ENCODE measurements around the gene TMEM178B. TPM values are rescaled to one million over a fixed set of nuclear protein-coding genes. Genes with fewer than 3 reads are reported as not detected.

Gene TMEM178B
- polyA plus RNA-seq, 2 of the 4 experiments (the other 2 are of a cell fraction): 0.88 to 0.93 TPM

GRCh38 chr7:141406347-141406746, 332.5 kb downstream of the TMEM178B start:
- POLR2A ChIA-PET: no interaction called here
- TF ChIP-seq FOSB (CRISPR knock-in tag; IDR thresholded peaks at IDR 0.05): no peak
- no peak for TF ChIP-seq USF2 (IDR thresholded peaks at IDR 0.05)
- no peak for TF ChIP-seq SREBF2 (IDR thresholded peaks at IDR 0.05)
- TF ChIP-seq PBX3 (IDR thresholded peaks at IDR 0.05): no peak
- no peak for TF ChIP-seq CBX2 (IDR thresholded peaks at IDR 0.05; ENCODE audit: borderline replicate concordance, low read depth)
- no peak for TF ChIP-seq NFE2L2 (conservative IDR thresholded peaks at IDR 0.05; ENCODE audit: low read length)
- TF ChIP-seq JUNB (IDR thresholded peaks at IDR 0.05): no peak
- no peak for TF ChIP-seq RNF2 (IDR thresholded peaks at IDR 0.05; ENCODE audit: borderline replicate concordance, low read depth)
- TF ChIP-seq CHD2 (IDR thresholded peaks at IDR 0.05; ENCODE audit: low read length, partially characterized antibody): no peak
- TF ChIP-seq, protein P1, sequence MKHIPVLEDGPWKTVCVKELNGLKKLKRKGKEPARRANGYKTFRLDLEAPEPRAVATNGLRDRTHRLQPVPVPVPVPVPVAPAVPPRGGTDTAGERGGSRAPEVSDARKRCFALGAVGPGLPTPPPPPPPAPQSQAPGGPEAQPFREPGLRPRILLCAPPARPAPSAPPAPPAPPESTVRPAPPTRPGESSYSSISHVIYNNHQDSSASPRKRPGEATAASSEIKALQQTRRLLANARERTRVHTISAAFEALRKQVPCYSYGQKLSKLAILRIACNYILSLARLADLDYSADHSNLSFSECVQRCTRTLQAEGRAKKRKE (CRISPR knock-in tag; IDR thresholded peaks at IDR 0.05; ENCODE audit: low read depth): no peak
- TF ChIP-seq HDAC2 (IDR thresholded peaks at IDR 0.05): no peak
- no peak for TF ChIP-seq KDM5A (IDR thresholded peaks at IDR 0.05)
- no peak for TF ChIP-seq JUN (IDR thresholded peaks at IDR 0.05)
- no peak for TF ChIP-seq EHF (CRISPR knock-in tag; IDR thresholded peaks at IDR 0.05)
- no peak for TF ChIP-seq ZNF302 (CRISPR knock-in tag; IDR thresholded peaks at IDR 0.05)
- TF ChIP-seq TP53 (CRISPR knock-in tag; IDR thresholded peaks at IDR 0.05): no peak
- FAIRE-seq (no peak), ATAC-seq (no peak), DNase-seq (ENCODE audit: low read depth in 1 of 2, low spot score in 1 of 2) (no peak)
- CTCF ChIA-PET: no interaction called here
- H3K9me3 ChIP-seq: no peaks in the 10 kb centered on the region
- no peaks in the 10 kb centered on the region for H3K4me1 ChIP-seq
- H3K4me2 ChIP-seq: no peak overlapping the region
- no peak overlapping the region for H3K4me3 ChIP-seq
- no peak overlapping the region for H3K27ac ChIP-seq

DNA sequence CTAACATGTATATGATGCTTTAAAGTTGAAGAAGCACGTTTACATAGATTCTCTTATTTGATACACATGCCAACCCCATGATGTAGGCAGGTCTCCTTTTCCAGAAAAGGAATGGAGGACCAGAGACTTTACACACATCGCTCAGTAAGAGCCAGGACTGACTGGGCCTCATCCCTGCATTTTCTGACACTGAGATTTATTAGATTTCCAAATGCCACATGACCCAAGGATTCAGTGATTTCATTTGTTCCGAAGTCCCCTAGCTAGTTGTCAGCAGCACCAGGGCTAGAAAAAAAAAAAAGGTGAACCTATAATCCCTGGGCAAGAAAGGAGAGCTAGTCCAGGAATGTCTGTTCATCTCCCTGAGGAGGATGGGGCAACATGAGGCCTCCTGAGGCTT, 334.0 kb downstream of the TMEM178B start:
- 22% methylated on average over 3 of the region's 3 CpGs for WGBS (ENCODE audit: missing lambda C conversion rate)
- Histone ChIP-seq H3K4me3 (no peak overlapping the region), H3K27ac (no peak overlapping the region), H3K4me1 (no peaks in the 10 kb centered on the region), H3K9me3 (no peaks in the 10 kb centered on the region), H3K4me2 (no peak overlapping the region)
- no peak for FAIRE-seq
- ChIA-PET POLR2A (no interaction called here), CTCF (no interaction called here)
- TF ChIP-seq CHD2 (IDR thresholded peaks at IDR 0.05; ENCODE audit: low read length, partially characterized antibody): no peak
- no peak for TF ChIP-seq RARB (CRISPR knock-in tag; IDR thresholded peaks at IDR 0.05)
- TF ChIP-seq RFX5 (IDR thresholded peaks at IDR 0.05): no peak
- no peak for TF ChIP-seq POLR2AphosphoS2 (conservative IDR thresholded peaks at IDR 0.05; ENCODE audit: low read length)
- TF ChIP-seq CHD4 (IDR thresholded peaks at IDR 0.05; ENCODE audit: borderline replicate concordance): no peak
- DNase-seq (ENCODE audit: low read depth in 1 of 2, low spot score in 1 of 2): no peak
- ATAC-seq: no peak

DNA sequence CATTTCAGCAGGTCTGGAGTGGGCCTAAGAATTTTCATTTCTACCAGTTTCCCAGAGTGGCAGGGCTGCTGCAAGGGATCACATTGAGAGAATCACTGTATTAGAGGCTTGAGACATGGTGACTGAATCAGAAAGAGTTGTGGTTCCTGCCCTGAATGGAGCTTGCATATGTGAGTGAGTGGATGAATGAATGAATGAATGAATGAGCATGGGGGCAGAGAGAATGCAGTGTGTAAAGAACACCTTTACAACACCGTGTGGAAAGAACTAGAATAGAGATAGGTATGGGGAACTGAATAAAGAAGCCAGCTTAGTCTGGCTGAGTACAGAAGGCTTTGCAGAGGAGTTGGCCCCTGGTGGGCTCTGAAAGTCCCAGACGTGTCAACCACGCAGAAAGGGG, 334.6 kb downstream of the TMEM178B start:
- DNase-seq (ENCODE audit: low read depth in 1 of 2, low spot score in 1 of 2) (no peak), ATAC-seq (no peak), FAIRE-seq (no peak)
- Histone ChIP-seq H3K27ac (no peak overlapping the region), H3K4me2 (no peak overlapping the region), H3K4me3 (no peak overlapping the region), H3K9me3 (no peaks in the 10 kb centered on the region), H3K4me1 (no peaks in the 10 kb centered on the region)
- 13% methylated on average over 3 of the region's 3 CpGs for WGBS (ENCODE audit: missing lambda C conversion rate)
- ChIA-PET POLR2A (no interaction called here), CTCF (interaction anchor here (0.8 kb wide), 1 partner anchor 378 kb away, joined by 3 read pairs; no protein-coding TSS in a partner anchor)
- TF ChIP-seq, protein P2, sequence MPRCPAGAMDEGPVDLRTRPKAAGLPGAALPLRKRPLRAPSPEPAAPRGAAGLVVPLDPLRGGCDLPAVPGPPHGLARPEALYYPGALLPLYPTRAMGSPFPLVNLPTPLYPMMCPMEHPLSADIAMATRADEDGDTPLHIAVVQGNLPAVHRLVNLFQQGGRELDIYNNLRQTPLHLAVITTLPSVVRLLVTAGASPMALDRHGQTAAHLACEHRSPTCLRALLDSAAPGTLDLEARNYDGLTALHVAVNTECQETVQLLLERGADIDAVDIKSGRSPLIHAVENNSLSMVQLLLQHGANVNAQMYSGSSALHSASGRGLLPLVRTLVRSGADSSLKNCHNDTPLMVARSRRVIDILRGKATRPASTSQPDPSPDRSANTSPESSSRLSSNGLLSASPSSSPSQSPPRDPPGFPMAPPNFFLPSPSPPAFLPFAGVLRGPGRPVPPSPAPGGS (IDR thresholded peaks at IDR 0.05): no peak
- TF ChIP-seq POLR2AphosphoS2 (conservative IDR thresholded peaks at IDR 0.05; ENCODE audit: low read length) (no peak), CEBPB (IDR thresholded peaks at IDR 0.05) (no peak), NR3C1 (IDR thresholded peaks at IDR 0.05) (no peak), RAD21 (conservative IDR thresholded peaks at IDR 0.05 in 1 of 2, IDR thresholded peaks at IDR 0.05 in 1 of 2) (no peak), CHD2 (IDR thresholded peaks at IDR 0.05; ENCODE audit: low read length, partially characterized antibody) (no peak), HDAC2 (IDR thresholded peaks at IDR 0.05) (no peak), E2F6 (IDR thresholded peaks at IDR 0.05; ENCODE audit: borderline replicate concordance, low read depth) (no peak), HOXB13 (CRISPR knock-in tag; IDR thresholded peaks at IDR 0.05; ENCODE audit: low read depth) (no peak), RCOR1 (IDR thresholded peaks at IDR 0.05; ENCODE audit: low read depth, low read length) (no peak), HOXB5 (CRISPR knock-in tag; IDR thresholded peaks at IDR 0.05) (no peak), PBX3 (IDR thresholded peaks at IDR 0.05) (no peak)
- TF ChIP-seq, protein P3, sequence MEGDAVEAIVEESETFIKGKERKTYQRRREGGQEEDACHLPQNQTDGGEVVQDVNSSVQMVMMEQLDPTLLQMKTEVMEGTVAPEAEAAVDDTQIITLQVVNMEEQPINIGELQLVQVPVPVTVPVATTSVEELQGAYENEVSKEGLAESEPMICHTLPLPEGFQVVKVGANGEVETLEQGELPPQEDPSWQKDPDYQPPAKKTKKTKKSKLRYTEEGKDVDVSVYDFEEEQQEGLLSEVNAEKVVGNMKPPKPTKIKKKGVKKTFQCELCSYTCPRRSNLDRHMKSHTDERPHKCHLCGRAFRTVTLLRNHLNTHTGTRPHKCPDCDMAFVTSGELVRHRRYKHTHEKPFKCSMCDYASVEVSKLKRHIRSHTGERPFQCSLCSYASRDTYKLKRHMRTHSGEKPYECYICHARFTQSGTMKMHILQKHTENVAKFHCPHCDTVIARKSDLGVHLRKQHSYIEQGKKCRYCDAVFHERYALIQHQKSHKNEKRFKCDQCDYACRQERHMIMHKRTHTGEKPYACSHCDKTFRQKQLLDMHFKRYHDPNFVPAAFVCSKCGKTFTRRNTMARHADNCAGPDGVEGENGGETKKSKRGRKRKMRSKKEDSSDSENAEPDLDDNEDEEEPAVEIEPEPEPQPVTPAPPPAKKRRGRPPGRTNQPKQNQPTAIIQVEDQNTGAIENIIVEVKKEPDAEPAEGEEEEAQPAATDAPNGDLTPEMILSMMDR (IDR thresholded peaks at IDR 0.05): no peak

Measured in A549 (cell line).